Loucy (cell line): ENCODE measurements around the gene GYG2.

Experiments
- CTCF ChIP-seq: fragments of 200-600 bp; sonication (generic); conservative IDR thresholded peaks from 2 replicates; pipeline ENCODE4 v1.5.1; 2014; ENCODE audit warnings: mild to moderate bottlenecking, antibody characterized with exemption, low read length
- EZH2phosphoT487 ChIP-seq: fragments of 200-600 bp; IDR thresholded peaks from 2 replicates; pipeline ENCODE4 v1.6.1; 2018; ENCODE audit warnings: antibody characterized with exemption, mild to moderate bottlenecking, moderate library complexity, borderline replicate concordance

DNA sequence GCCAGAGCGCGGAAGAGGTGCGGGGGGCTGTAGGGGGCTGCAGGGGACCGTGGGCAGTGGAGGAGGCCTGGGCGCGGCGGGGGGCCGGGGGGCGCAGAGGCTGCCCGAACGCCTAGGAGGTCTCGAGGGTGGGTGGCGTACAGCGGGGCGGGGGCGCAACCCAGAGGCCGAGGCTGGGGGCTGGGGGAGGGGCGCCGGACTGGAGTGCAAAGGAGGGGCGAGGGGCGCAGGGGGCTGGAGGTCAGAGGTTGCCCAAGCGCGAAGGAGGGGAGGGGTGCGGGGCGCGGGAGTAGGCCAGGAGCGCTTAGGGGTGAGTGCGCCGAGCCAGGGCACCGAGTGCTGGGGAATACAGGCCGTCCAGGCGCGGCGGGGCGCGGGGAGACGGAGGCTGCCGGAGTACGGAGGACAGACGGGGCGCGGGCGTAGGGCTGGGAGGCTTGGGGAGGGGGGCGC, 255 bp downstream of the GYG2 start:
- TF ChIP-seq CTCF, result no peak
- TF ChIP-seq EZH2phosphoT487, result no peak
